HG03066 (cell line): ENCODE results near the gene FAM120A.

Source experiments
- ATAC-seq: cut with Tn5 transposase; IDR thresholded peaks from one replicate; pipeline ENCODE4 v1.9.1; 2021; ENCODE audit warnings: low read depth; ENCODE audit not compliant: unreplicated experiment

FAM120A gene

GRCh38 chr9:93576258-93577077 is 125.0 kb downstream of the FAM120A start, which contains the start of gene PHF2:
TSS of gene PHF2 (plus strand) at chr9:93576584. CDS start at chr9:93576774, 190 bp downstream.
- ATAC-seq = no peak

GRCh38 chr9:93577078-93577974 is 125.8 kb downstream of the FAM120A start:
- no peak for ATAC-seq

- ATAC-seq = no peak
These were observed 126.6 kb downstream of the FAM120A start for GRCh38 chr9:93577975-93578682.

- no peak for ATAC-seq
These were observed 127.4 kb downstream of the FAM120A start for GRCh38 chr9:93578844-93579243.

- no peak for ATAC-seq
These were observed 128.4 kb downstream of the FAM120A start for GRCh38 chr9:93579711-93580516.

- ATAC-seq = no peak
These were observed 129.3 kb downstream of the FAM120A start for GRCh38 chr9:93580654-93581380.

- ATAC-seq = no peak
These were observed 130.6 kb downstream of the FAM120A start for GRCh38 chr9:93582115-93582514.

- ATAC-seq = no peak
These were observed 131.1 kb downstream of the FAM120A start for GRCh38 chr9:93582550-93582949.

GRCh38 chr9:93585259-93585658 is 133.8 kb downstream of the FAM120A start:
- no peak for ATAC-seq

- ATAC-seq = no peak
These were observed 134.2 kb downstream of the FAM120A start for GRCh38 chr9:93585695-93586094.

GRCh38 chr9:93586290-93587057 is 135.0 kb downstream of the FAM120A start:
- ATAC-seq = no peak

- no peak for ATAC-seq
These were observed 135.8 kb downstream of the FAM120A start for GRCh38 chr9:93587284-93587650.

- no peak for ATAC-seq
These were observed 136.3 kb downstream of the FAM120A start for GRCh38 chr9:93587651-93588347.

GRCh38 chr9:93588641-93589609 is 137.4 kb downstream of the FAM120A start:
- no peak for ATAC-seq

GRCh38 chr9:93589688-93590087 is 138.2 kb downstream of the FAM120A start:
- ATAC-seq = no peak

GRCh38 chr9:93590609-93591234 is 139.2 kb downstream of the FAM120A start:
- no peak for ATAC-seq
